Left ventricle myocardium inferior (tissue), 1 donor: ENCODE results near the gene GBX1. TPM values are rescaled to one million over a fixed set of nuclear protein-coding genes. Genes with fewer than 3 reads are reported as not detected.

Experiments
- DNase-seq: peaks from one replicate; pipeline ENCODE4 v3.0.0-alpha.2; 2020
- H3K27ac ChIP-seq: fragments of 200-600 bp; replicated peaks from 2 replicates; pipeline ENCODE4 v1.8.0; 2021
- H3K27me3 ChIP-seq: fragments of 200-600 bp; 2 replicates; pipeline ENCODE4 v1.8.0; 2021; ENCODE audit warnings: low read depth
- H3K36me3 ChIP-seq: fragments of 200-600 bp; 2 replicates; pipeline ENCODE4 v1.8.0; 2021
- H3K4me1 ChIP-seq: fragments of 200-600 bp; 2 replicates; pipeline ENCODE4 v1.8.0; 2021
- H3K4me3 ChIP-seq: fragments of 200-600 bp; 2 replicates; pipeline ENCODE4 v1.8.0; 2021; ENCODE audit warnings: mild to moderate bottlenecking, moderate library complexity
- H3K9me3 ChIP-seq: fragments of 200-600 bp; replicated peaks from 2 replicates; pipeline ENCODE4 v1.8.0; 2021
- intact Hi-C: fragments of 100-400 bp; cut with micrococcal nuclease; formaldehyde crosslinking; loops from one replicate; pipeline ENCODE4 v1.11.0; 2022
- total RNA-seq: library from RNA; stranded (reverse); fragmentation: NEBNext Ultra II Directional; extraction: Animal tissue kit (Norgen Biotek cat#: 25700); gene quantifications from one replicate; pipeline ENCODE4 v1.2.1, GENCODE V29; 2021
- TF ChIP-seq, protein P1 (sequence below): fragments of 200-600 bp; IDR thresholded peaks from 2 replicates; pipeline ENCODE4 v1.8.0; 2021; ENCODE audit warnings: antibody characterized with exemption, mild to moderate bottlenecking, borderline replicate concordance
- donor health status: DM: no; HTN: yes; CAD: no; lungs with severe emphysema.

The GBX1 gene
- total RNA-seq, 1 donor from 2014 or later = 1.9 TPM

DNA sequence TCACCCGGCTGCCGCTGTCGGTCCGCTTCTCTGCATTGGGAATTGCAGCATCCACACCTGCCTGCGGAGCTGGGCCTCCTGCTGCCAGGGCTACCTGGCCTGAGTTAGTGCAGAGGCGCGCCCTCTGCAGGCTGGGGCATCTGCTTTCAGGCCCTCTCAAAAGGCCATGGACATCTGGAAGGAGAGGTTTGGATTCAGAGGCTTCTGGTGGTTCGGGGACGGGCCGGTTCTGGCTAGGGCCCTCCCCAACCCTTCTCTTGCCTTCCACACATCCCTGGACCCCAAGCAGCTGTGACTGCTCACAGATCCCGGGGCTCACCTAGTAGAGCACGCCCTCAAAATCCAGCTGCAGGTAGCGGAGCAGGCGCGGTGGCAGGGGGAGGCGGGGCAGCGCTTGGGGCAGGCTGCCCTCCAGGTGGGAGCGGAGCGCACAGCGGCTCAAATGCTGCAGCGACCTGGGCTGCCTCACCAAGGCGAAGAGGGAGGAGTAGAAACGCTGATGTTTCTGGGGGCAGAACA lies 8.4 kb upstream of the GBX1 start:
- peaks cover 29% of the 10 kb centered on the region for H3K4me1 ChIP-seq
- intact Hi-C loops = no loop called here
- H3K4me3 ChIP-seq = no peak overlapping the region
- H3K36me3 ChIP-seq = peaks cover 11% of the 10 kb centered on the region
- H3K27me3 ChIP-seq = peaks cover 61% of the 10 kb centered on the region
- H3K27ac ChIP-seq = no peak overlapping the region
- no peaks in the 10 kb centered on the region for H3K9me3 ChIP-seq
- TF ChIP-seq, protein P1, sequence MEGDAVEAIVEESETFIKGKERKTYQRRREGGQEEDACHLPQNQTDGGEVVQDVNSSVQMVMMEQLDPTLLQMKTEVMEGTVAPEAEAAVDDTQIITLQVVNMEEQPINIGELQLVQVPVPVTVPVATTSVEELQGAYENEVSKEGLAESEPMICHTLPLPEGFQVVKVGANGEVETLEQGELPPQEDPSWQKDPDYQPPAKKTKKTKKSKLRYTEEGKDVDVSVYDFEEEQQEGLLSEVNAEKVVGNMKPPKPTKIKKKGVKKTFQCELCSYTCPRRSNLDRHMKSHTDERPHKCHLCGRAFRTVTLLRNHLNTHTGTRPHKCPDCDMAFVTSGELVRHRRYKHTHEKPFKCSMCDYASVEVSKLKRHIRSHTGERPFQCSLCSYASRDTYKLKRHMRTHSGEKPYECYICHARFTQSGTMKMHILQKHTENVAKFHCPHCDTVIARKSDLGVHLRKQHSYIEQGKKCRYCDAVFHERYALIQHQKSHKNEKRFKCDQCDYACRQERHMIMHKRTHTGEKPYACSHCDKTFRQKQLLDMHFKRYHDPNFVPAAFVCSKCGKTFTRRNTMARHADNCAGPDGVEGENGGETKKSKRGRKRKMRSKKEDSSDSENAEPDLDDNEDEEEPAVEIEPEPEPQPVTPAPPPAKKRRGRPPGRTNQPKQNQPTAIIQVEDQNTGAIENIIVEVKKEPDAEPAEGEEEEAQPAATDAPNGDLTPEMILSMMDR = no peak
- DNase-seq = no peak

GRCh38 chr7:151175047-151175792 lies 7.7 kb upstream of the GBX1 start:
- DNase-seq = no peak
- H3K27ac ChIP-seq = no peak overlapping the region
- H3K4me1 ChIP-seq = peaks cover 35% of the 10 kb centered on the region
- H3K27me3 ChIP-seq = peaks cover 63% of the 10 kb centered on the region
- H3K4me3 ChIP-seq = no peak overlapping the region
- peaks cover 5% of the 10 kb centered on the region for H3K36me3 ChIP-seq
- TF ChIP-seq, protein P1 = no peak
- no peaks in the 10 kb centered on the region for H3K9me3 ChIP-seq
- intact Hi-C loops = no loop called here

- Histone ChIP-seq H3K27ac (no peak overlapping the region), H3K4me3 (no peak overlapping the region), H3K9me3 (no peaks in the 10 kb centered on the region), H3K4me1 (peaks cover 39% of the 10 kb centered on the region), H3K27me3 (peaks cover 66% of the 10 kb centered on the region), H3K36me3 (peaks cover 5% of the 10 kb centered on the region)
- DNase-seq = no peak
- intact Hi-C loops = no loop called here
- TF ChIP-seq, protein P1 = no peak
Observed at GRCh38 chr7:151174246-151175046, 7.0 kb upstream of the GBX1 start.

GRCh38 chr7:151173386-151174245 lies 6.1 kb upstream of the GBX1 start:
- H3K27ac ChIP-seq = no peak overlapping the region
- peaks cover 43% of the 10 kb centered on the region for H3K4me1 ChIP-seq
- peaks cover 62% of the 10 kb centered on the region for H3K27me3 ChIP-seq
- peaks cover 5% of the 10 kb centered on the region for H3K36me3 ChIP-seq
- H3K4me3 ChIP-seq = no peak overlapping the region
- TF ChIP-seq, protein P1 = no peak
- intact Hi-C loops = no loop called here
- no peaks in the 10 kb centered on the region for H3K9me3 ChIP-seq
- DNase-seq = no peak
